ENCODE data around the gene BIRC3. TPM values are rescaled to one million over a fixed set of nuclear protein-coding genes. Genes with fewer than 3 reads are reported as not detected.
"Not testable (repeated sequence)": the region's sequence is repeated elsewhere in the genome, so short reads cannot be mapped to it uniquely, and the experiment has no call there.

The BIRC3 gene
- total and polyA plus RNA-seq, 2 donors from 2014 or later, result 3.9 to 110 TPM

DNA sequence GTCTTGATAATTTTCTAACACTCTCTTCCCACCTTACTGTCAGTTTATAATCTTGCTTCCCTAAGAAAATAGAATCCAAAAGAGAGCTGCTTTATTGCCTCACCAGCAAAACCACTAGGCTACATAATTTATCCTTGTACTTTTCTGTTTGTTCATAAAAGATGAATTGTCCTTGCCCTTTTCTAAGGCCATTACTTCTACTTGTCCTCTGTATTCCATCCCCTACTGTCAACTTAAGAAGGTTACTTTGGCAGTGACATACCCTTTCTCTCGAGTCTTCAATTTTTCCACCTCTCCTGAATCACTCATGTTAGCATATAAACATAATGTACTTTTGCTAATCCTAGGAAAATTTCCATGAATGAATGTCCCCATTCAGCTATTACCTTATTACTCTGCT is 47.7 kb downstream of the BIRC3 start:
- Histone ChIP-seq H3K27me3 (ENCODE audit: control insufficient read depth, insufficient read depth, low read length) (no peaks in the 10 kb centered on the region), H3K27ac (ENCODE audit: low read depth in 2 of 2, low read length in 2 of 2) (no peak overlapping the region), H3K9ac (ENCODE audit: low read length in 3 of 3) (no peak overlapping the region), H3K9me3 (ENCODE audit: control insufficient read depth in 2 of 3, insufficient read depth in 1 of 3, low read length in 3 of 3) (no peaks in the 10 kb centered on the region), H3K4me1 (ENCODE audit: control insufficient read depth in 2 of 3, insufficient read depth in 2 of 3, low read depth in 1 of 3, low read length in 3 of 3) (no peaks in the 10 kb centered on the region), H3K4me3 (ENCODE audit: low read length in 3 of 3) (no peak overlapping the region), H3K36me3 (ENCODE audit: control insufficient read depth in 2 of 3, insufficient read depth in 3 of 3, low read length in 3 of 3) (peaks cover 7 to 37% (median 28%) of the 10 kb centered on the region in 3 donors)
- TF ChIP-seq, protein P1, sequence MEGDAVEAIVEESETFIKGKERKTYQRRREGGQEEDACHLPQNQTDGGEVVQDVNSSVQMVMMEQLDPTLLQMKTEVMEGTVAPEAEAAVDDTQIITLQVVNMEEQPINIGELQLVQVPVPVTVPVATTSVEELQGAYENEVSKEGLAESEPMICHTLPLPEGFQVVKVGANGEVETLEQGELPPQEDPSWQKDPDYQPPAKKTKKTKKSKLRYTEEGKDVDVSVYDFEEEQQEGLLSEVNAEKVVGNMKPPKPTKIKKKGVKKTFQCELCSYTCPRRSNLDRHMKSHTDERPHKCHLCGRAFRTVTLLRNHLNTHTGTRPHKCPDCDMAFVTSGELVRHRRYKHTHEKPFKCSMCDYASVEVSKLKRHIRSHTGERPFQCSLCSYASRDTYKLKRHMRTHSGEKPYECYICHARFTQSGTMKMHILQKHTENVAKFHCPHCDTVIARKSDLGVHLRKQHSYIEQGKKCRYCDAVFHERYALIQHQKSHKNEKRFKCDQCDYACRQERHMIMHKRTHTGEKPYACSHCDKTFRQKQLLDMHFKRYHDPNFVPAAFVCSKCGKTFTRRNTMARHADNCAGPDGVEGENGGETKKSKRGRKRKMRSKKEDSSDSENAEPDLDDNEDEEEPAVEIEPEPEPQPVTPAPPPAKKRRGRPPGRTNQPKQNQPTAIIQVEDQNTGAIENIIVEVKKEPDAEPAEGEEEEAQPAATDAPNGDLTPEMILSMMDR (IDR thresholded peaks at IDR 0.05; ENCODE audit: borderline replicate concordance, extremely low read depth, insufficient read depth), result no peak
- intact Hi-C loops (cut with DNase I), result loop anchor here (10.0 kb wide), 1 partner anchor 130 kb away; no protein-coding TSS in a partner anchor
- DNase-seq (no peak), FAIRE-seq (no peak)

DNA sequence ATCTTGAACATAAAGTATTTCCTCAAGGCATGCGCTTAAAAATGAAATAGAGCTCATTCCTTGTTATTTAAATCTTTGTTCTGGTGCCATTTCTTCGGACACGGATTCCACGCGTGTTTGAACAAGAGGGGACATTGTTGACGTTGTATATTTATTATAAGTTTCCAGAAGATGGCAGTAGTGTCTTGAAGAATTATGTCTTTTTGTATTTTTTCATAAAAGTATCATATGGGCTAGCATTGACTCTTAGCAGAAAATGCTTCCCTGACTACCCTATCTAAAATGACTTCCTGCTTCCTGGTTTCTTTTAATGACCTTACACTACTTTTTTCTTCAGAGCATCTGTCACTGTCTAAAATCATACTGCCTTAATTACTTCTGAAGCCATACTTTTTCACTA is 50.1 kb downstream of the BIRC3 start:
- peaks cover 2 to 30% (median 19%) of the 10 kb centered on the region in 3 donors for H3K36me3 ChIP-seq (ENCODE audit: control insufficient read depth in 2 of 3, insufficient read depth in 3 of 3, low read length in 3 of 3)
- intact Hi-C loops (cut with DNase I), result loop anchor here (10.0 kb wide), 1 partner anchor 127 kb away; no protein-coding TSS in a partner anchor
- peak; percentile 21 for FAIRE-seq

DNA sequence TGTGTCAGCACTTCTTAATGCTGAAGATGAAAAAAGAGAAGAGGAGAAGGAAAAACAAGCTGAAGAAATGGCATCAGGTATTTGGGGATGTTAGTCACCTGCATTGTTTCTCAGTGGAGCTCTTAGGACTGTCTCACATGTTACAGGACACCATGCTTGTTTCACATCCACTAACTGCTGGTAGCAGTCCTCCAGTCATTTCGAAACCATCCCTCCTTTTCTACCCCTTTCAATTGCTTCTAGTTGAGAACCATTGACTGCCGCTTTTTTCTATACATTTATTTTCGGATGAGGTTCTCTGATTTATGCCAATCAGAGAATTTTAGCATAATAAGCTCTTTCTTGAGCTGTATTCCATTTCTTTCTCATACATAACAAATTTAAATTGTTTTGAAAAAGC is 51.2 kb downstream of the BIRC3 start:
- intact Hi-C loops (cut with DNase I), result loop anchor here (10.0 kb wide), 1 partner anchor 126 kb away; no protein-coding TSS in a partner anchor
- Histone ChIP-seq H3K4me1 (ENCODE audit: control insufficient read depth in 2 of 3, insufficient read depth in 2 of 3, low read depth in 1 of 3, low read length in 3 of 3) (no peaks in the 10 kb centered on the region), H3K9ac (ENCODE audit: low read length in 3 of 3) (no peak overlapping the region), H3K27me3 (ENCODE audit: control insufficient read depth, insufficient read depth, low read length) (no peaks in the 10 kb centered on the region), H3K4me3 (ENCODE audit: low read length in 3 of 3) (no peak overlapping the region), H3K36me3 (ENCODE audit: control insufficient read depth in 2 of 3, insufficient read depth in 3 of 3, low read length in 3 of 3) (peaks cover 2 to 25% (median 19%) of the 10 kb centered on the region in 3 donors), H3K9me3 (ENCODE audit: control insufficient read depth in 2 of 3, insufficient read depth in 1 of 3, low read length in 3 of 3) (no peaks in the 10 kb centered on the region), H3K27ac (ENCODE audit: low read depth in 2 of 2, low read length in 2 of 2) (no peak overlapping the region)
- TF ChIP-seq, protein P1 (IDR thresholded peaks at IDR 0.05; ENCODE audit: borderline replicate concordance, extremely low read depth, insufficient read depth), result no peak
- DNase-seq (no peak), FAIRE-seq (no peak)

More for the DNA sequence above, 50.1 kb downstream of the BIRC3 start:
- peak in 1 of 5 donors; percentile 21 for DNase-seq
- H3K27ac ChIP-seq (ENCODE audit: low read depth in 2 of 2, low read length in 2 of 2), result no peak overlapping the region
- no peaks in the 10 kb centered on the region for H3K4me1 ChIP-seq (ENCODE audit: control insufficient read depth in 2 of 3, insufficient read depth in 2 of 3, low read depth in 1 of 3, low read length in 3 of 3)
- H3K4me3 ChIP-seq (ENCODE audit: low read length in 3 of 3), result no peak overlapping the region
- TF ChIP-seq, protein P1 (IDR thresholded peaks at IDR 0.05; ENCODE audit: borderline replicate concordance, extremely low read depth, insufficient read depth), result no peak
- no peaks in the 10 kb centered on the region for H3K27me3 ChIP-seq (ENCODE audit: control insufficient read depth, insufficient read depth, low read length)
- no peak overlapping the region for H3K9ac ChIP-seq (ENCODE audit: low read length in 3 of 3)
- H3K9me3 ChIP-seq (ENCODE audit: control insufficient read depth in 2 of 3, insufficient read depth in 1 of 3, low read length in 3 of 3), result no peaks in the 10 kb centered on the region

DNA sequence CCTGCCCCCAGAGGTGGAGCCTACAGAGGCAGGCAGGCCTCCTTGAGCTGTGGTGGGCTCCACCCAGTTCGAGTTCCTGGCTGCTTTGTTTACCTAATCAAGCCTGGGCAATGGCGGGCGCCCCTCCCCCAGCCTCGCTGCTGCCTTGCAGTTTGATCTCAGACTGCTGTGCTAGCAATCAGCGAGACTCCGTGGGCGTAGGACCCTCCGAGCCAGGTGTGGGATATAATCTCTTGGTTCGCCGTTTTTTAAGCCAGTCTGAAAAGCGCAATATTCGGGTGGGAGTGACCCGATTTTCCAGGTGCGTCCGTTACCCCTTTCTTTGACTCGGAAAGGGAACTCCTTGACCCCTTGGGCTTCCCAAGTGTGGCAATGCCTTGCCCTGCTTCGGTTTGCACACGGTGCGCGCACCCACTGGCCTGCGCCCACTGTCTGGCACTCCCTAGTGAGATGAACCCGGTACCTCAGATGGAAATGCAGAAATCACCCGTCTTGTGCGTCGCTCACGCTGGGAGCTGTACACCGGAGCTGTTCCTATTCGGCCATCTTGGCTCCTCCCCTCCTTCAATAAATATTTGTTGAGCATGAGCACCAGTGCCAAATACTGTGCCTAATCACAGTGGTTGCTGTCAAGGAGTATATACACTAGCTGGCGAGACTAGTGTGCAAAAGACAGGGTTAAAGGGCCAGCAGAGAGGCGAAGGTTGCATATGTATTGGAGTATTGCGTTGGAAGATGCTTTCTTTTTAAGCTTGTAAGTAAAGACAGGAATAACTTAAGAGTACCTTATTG is 57.5 kb downstream of the BIRC3 start:
- H3K27ac ChIP-seq (ENCODE audit: low read depth in 2 of 2, low read length in 2 of 2); H3K9me3 ChIP-seq (ENCODE audit: control insufficient read depth in 2 of 3, insufficient read depth in 1 of 3, low read length in 3 of 3); H3K9ac ChIP-seq (ENCODE audit: low read length in 3 of 3); intact Hi-C loops (cut with DNase I); H3K4me1 ChIP-seq (ENCODE audit: control insufficient read depth in 2 of 3, insufficient read depth in 2 of 3, low read depth in 1 of 3, low read length in 3 of 3); H3K27me3 ChIP-seq (ENCODE audit: control insufficient read depth, insufficient read depth, low read length); H3K4me3 ChIP-seq (ENCODE audit: low read length in 3 of 3); DNase-seq; FAIRE-seq: not testable (repeated sequence)
- peaks cover 4 to 36% (median 17%) of the 10 kb centered on the region in 3 donors for H3K36me3 ChIP-seq (ENCODE audit: control insufficient read depth in 2 of 3, insufficient read depth in 3 of 3, low read length in 3 of 3)

Measured in kidney (tissue), 14 donors.